HEK293T (cell line): Measurements from ENCODE around the gene SHISA9.

Experiments
- BHLHE40 ChIP-seq: fragments of 450-650 bp; IDR thresholded peaks from 2 replicates; pipeline ENCODE4 v1.6.1; 2016; ENCODE audit warnings: mild to moderate bottlenecking, moderate library complexity, borderline replicate concordance
- CTBP1 ChIP-seq: fragments of 450-650 bp; IDR thresholded peaks from 2 replicates; pipeline ENCODE4 v1.6.1; 2016; ENCODE audit warnings: borderline replicate concordance
- ELF4 ChIP-seq: fragments of 450-650 bp; IDR thresholded peaks from 2 replicates; pipeline ENCODE4 v1.6.1; 2017; ENCODE audit warnings: antibody characterized with exemption
- FOXA1 ChIP-seq: fragments of 450-650 bp; IDR thresholded peaks from 2 replicates; pipeline ENCODE4 v1.6.1; 2016; ENCODE audit warnings: mild to moderate bottlenecking
- FOXK2 ChIP-seq: fragments of 450-650 bp; IDR thresholded peaks from 2 replicates; pipeline ENCODE4 v1.6.1; 2016; ENCODE audit warnings: mild to moderate bottlenecking
- FOXM1 ChIP-seq: fragments of 450-650 bp; IDR thresholded peaks from 2 replicates; pipeline ENCODE4 v1.6.1; 2017; ENCODE audit warnings: mild to moderate bottlenecking, borderline replicate concordance
- HDGF ChIP-seq: fragments of 450-650 bp; IDR thresholded peaks from 2 replicates; pipeline ENCODE4 v1.6.1; 2017; ENCODE audit warnings: antibody characterized with exemption, borderline replicate concordance
- LEF1 ChIP-seq: fragments of 450-650 bp; IDR thresholded peaks from 2 replicates; pipeline ENCODE4 v1.6.1; 2017; ENCODE audit warnings: mild to moderate bottlenecking, borderline replicate concordance
- SP1 ChIP-seq: fragments of 450-650 bp; IDR thresholded peaks from 2 replicates; pipeline ENCODE4 v1.6.1; 2017
- SUZ12 ChIP-seq: fragments of 450-650 bp; IDR thresholded peaks from 2 replicates; pipeline ENCODE4 v1.6.1; 2016; ENCODE audit warnings: mild to moderate bottlenecking
- TARDBP ChIP-seq: fragments of 450-650 bp; IDR thresholded peaks from 2 replicates; pipeline ENCODE4 v1.6.1; 2016
- TF ChIP-seq, protein P1 (sequence below): fragments of 450-650 bp; IDR thresholded peaks from 2 replicates; pipeline ENCODE4 v1.6.1; 2016

- TF ChIP-seq FOXA1 = no peak
- TF ChIP-seq BHLHE40 = no peak
- no peak for TF ChIP-seq HDGF
- TF ChIP-seq CTBP1 = no peak
- TF ChIP-seq ELF4 = no peak
- TF ChIP-seq SP1 = no peak
- TF ChIP-seq FOXM1 = no peak
- no peak for TF ChIP-seq FOXK2
- TF ChIP-seq, protein P1, sequence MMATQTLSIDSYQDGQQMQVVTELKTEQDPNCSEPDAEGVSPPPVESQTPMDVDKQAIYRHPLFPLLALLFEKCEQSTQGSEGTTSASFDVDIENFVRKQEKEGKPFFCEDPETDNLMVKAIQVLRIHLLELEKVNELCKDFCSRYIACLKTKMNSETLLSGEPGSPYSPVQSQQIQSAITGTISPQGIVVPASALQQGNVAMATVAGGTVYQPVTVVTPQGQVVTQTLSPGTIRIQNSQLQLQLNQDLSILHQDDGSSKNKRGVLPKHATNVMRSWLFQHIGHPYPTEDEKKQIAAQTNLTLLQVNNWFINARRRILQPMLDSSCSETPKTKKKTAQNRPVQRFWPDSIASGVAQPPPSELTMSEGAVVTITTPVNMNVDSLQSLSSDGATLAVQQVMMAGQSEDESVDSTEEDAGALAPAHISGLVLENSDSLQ = no peak
- no peak for TF ChIP-seq SUZ12
- no peak for TF ChIP-seq LEF1
- no peak for TF ChIP-seq TARDBP
Observed at GRCh38 chr16:12896562-12896961, 4.8 kb upstream of the SHISA9 start.
